GM19397 (cell line): ENCODE measurements around the gene THBS2.

Source experiments
- ATAC-seq: cut with Tn5 transposase; IDR thresholded peaks from one replicate; pipeline ENCODE4 v1.9.1; 2021; ENCODE audit warnings: mild to moderate bottlenecking, moderate library complexity; ENCODE audit not compliant: unreplicated experiment

THBS2 gene

GRCh38 chr6:169251371-169251802 lies 2.3 kb downstream of the THBS2 start:
- no peak for ATAC-seq

GRCh38 chr6:169250660-169251059 lies 3.0 kb downstream of the THBS2 start:
- ATAC-seq = no peak

- ATAC-seq = no peak
Observed at GRCh38 chr6:169249057-169249456, 4.6 kb downstream of the THBS2 start.

GRCh38 chr6:169248521-169248971 lies 5.1 kb downstream of the THBS2 start:
- no peak for ATAC-seq

GRCh38 chr6:169247991-169248390 lies 5.7 kb downstream of the THBS2 start:
- ATAC-seq = no peak

- ATAC-seq = no peak
Observed at GRCh38 chr6:169247419-169247818, 6.2 kb downstream of the THBS2 start.

- ATAC-seq = no peak
Observed at GRCh38 chr6:169246445-169246844, 7.2 kb downstream of the THBS2 start.

GRCh38 chr6:169244684-169245383 lies 8.8 kb downstream of the THBS2 start:
- ATAC-seq = no peak

- no peak for ATAC-seq
Observed at GRCh38 chr6:169243661-169244060, 10.0 kb downstream of the THBS2 start.

GRCh38 chr6:169243186-169243585 lies 10.5 kb downstream of the THBS2 start:
- no peak for ATAC-seq

- no peak for ATAC-seq
Observed at GRCh38 chr6:169241688-169242350, 11.8 kb downstream of the THBS2 start.

- no peak for ATAC-seq
Observed at GRCh38 chr6:169240591-169241390, 12.9 kb downstream of the THBS2 start.

- ATAC-seq = no peak
Observed at GRCh38 chr6:169240125-169240524, 13.5 kb downstream of the THBS2 start.

GRCh38 chr6:169239181-169239580 lies 14.5 kb downstream of the THBS2 start:
- ATAC-seq = no peak

GRCh38 chr6:169238766-169239165 lies 14.9 kb downstream of the THBS2 start:
- ATAC-seq = no peak

GRCh38 chr6:169237496-169238134 lies 16.0 kb downstream of the THBS2 start:
- ATAC-seq = no peak

GRCh38 chr6:169236988-169237387 lies 16.7 kb downstream of the THBS2 start:
- ATAC-seq = no peak

- no peak for ATAC-seq
Observed at GRCh38 chr6:169236545-169236944, 17.1 kb downstream of the THBS2 start.

- no peak for ATAC-seq
Observed at GRCh38 chr6:169235286-169235685, 18.4 kb downstream of the THBS2 start.

GRCh38 chr6:169234634-169235033 lies 19.0 kb downstream of the THBS2 start:
- ATAC-seq = no peak

- ATAC-seq = no peak
Observed at GRCh38 chr6:169233832-169234231, 19.8 kb downstream of the THBS2 start.
